HCT116 (cell line): ENCODE data around the gene TCF12. TPM values are rescaled to one million over a fixed set of nuclear protein-coding genes. Genes with fewer than 3 reads are reported as not detected.

Experiments used
- ATAC-seq: fragments of 200-7000 bp; cut with Tn5 transposase; 2 replicates; pipeline ENCODE4 v1.9.1; 2020; ENCODE audit warnings: mild to moderate bottlenecking, moderate library complexity
- BruUV-seq: library from RNA; stranded (reverse); fragments of 400-500 nt; replicated peaks from 2 replicates; lab custom pipeline; 2021; lab: Mats Ljungman, UMichigan
- CTCF ChIA-PET: fragments of 300-600 bp; sonication (Branson Sonifier 250); formaldehyde crosslinking; loops from one replicate; lab custom pipeline; 2021; ENCODE audit warnings: antibody characterized with exemption; lab: Charles Lee
- POLR2A ChIA-PET: fragments of 300-600, 350-600 bp; sonication (Branson Sonifier 250); formaldehyde crosslinking; loops from one replicate; lab custom pipeline; 2021; ENCODE audit warnings: antibody characterized with exemption; lab: Charles Lee
- RAD21 ChIA-PET, 2 experiments: fragments of 300-600 bp; sonication (Branson Sonifier 250); formaldehyde crosslinking; loops; one replicate each; lab custom pipeline; 2023; ENCODE audit warnings: low total read pairs in 2 of 2; ENCODE audit not compliant: uncharacterized antibody in 2 of 2, unreplicated experiment in 2 of 2, low non-redundant PET in 1 of 2; lab: Charles Lee
- DNase-seq: peaks from one replicate; pipeline ENCODE4 v3.0.0-alpha.2; 2010; ENCODE audit warnings: low read depth, low spot score
- H2AFZ ChIP-seq: fragments of 200-600 bp; shearing (Covaris generic), sonication (generic); 2 replicates; pipeline ENCODE4 v1.6.1; 2017; ENCODE audit warnings: low read depth, mixed run types, mixed read lengths, antibody characterized with exemption, low read length; ENCODE audit not compliant: poor library complexity, severe bottlenecking
- H3K27ac ChIP-seq: 2 replicates; pipeline ENCODE4 v1.5.1; 2012; ENCODE audit warnings: low read depth, low read length
- H3K27me3 ChIP-seq: fragments of 200-600 bp; sonication (generic); 2 replicates; pipeline ENCODE4 v1.6.1; 2016; ENCODE audit warnings: mixed run types, low read length, mixed read lengths; ENCODE audit not compliant: insufficient read depth
- H3K36me3 ChIP-seq, 2 experiments: fragments of 200-500 bp in 1 of 2; fragments of 200-600 bp in 1 of 2; sonication (Bioruptor generic) in 1 of 2; sonication (generic) in 1 of 2; 2 replicates each; pipeline versions ENCODE4 v1.5.1 to v1.6.1; 2014 to 2016; ENCODE audit warnings: low read length in 2 of 2, inconsistent platforms in 1 of 2, mixed read lengths in 1 of 2, mixed run types in 1 of 2; ENCODE audit not compliant: insufficient read depth in 2 of 2, control insufficient read depth in 1 of 2
- H3K4me1 ChIP-seq, 2 experiments: fragments of 200-600 bp in 1 of 2; sonication (generic) in 1 of 2; 2 replicates each; pipeline versions ENCODE4 v1.5.1 to v1.6.1; 2012 to 2017; ENCODE audit warnings: low read length in 2 of 2, inconsistent platforms in 1 of 2, mild to moderate bottlenecking in 1 of 2, mixed read lengths in 1 of 2, mixed run types in 1 of 2, moderate library complexity in 1 of 2; ENCODE audit not compliant: insufficient read depth in 2 of 2, control insufficient read depth in 1 of 2
- H3K4me2 ChIP-seq: fragments of 200-600 bp; sonication (generic); 2 replicates; pipeline ENCODE4 v1.6.1; 2017; ENCODE audit warnings: mixed run types, low read length, mixed read lengths
- H3K4me3 ChIP-seq, 2 experiments: fragments of 200-600 bp in 1 of 2; sonication (generic) in 1 of 2; replicated peaks in 1 of 2; 2 replicates each; pipeline ENCODE4 v1.5.1; 2011 to 2016; ENCODE audit warnings: low read length in 2 of 2, control low read depth in 1 of 2, low read depth in 1 of 2, mild to moderate bottlenecking in 1 of 2, mixed read lengths in 1 of 2, mixed run types in 1 of 2
- H3K79me2 ChIP-seq: fragments of 200-600 bp; sonication (generic); 2 replicates; pipeline ENCODE4 v1.6.1; 2017; ENCODE audit warnings: mild to moderate bottlenecking, mixed run types, low read length, moderate library complexity, mixed read lengths; ENCODE audit not compliant: insufficient read depth
- H3K9ac ChIP-seq: fragments of 200-600 bp; sonication (generic); 2 replicates; pipeline ENCODE4 v1.6.1; 2016; ENCODE audit warnings: low read length, mixed read lengths
- H3K9me2 ChIP-seq: fragments of 200-600 bp; sonication (generic), shearing (Covaris generic); 2 replicates; pipeline ENCODE4 v1.6.1; 2017; ENCODE audit warnings: mixed run types, mild to moderate bottlenecking, moderate library complexity; ENCODE audit not compliant: insufficient read depth
- H3K9me3 ChIP-seq, 2 experiments: fragments of 200-500 bp in 1 of 2; fragments of 200-600 bp in 1 of 2; sonication (Bioruptor generic) in 1 of 2; sonication (generic) in 1 of 2; 2 replicates each; pipeline ENCODE4 v1.6.1; 2014 to 2017; ENCODE audit warnings: low read length in 2 of 2, mixed read lengths in 2 of 2, inconsistent platforms in 1 of 2, low read depth in 1 of 2, mild to moderate bottlenecking in 1 of 2, mixed run types in 1 of 2, moderate library complexity in 1 of 2; ENCODE audit not compliant: control insufficient read depth in 1 of 2, insufficient read depth in 1 of 2
- H4K20me1 ChIP-seq: fragments of 200-600 bp; sonication (generic), shearing (Covaris generic); 2 replicates; pipeline ENCODE4 v1.6.1; 2017; ENCODE audit warnings: mixed run types, mild to moderate bottlenecking, moderate library complexity; ENCODE audit not compliant: insufficient read depth
- ATF3 ChIP-seq: IDR thresholded peaks from 2 replicates; pipeline ENCODE4 v1.6.1; 2012
- CBX3 ChIP-seq: IDR thresholded peaks from 2 replicates; pipeline ENCODE4 v1.6.1; 2012; ENCODE audit warnings: low read depth
- CEBPB ChIP-seq: IDR thresholded peaks from 2 replicates; pipeline ENCODE4 v1.6.1; 2012; ENCODE audit warnings: low read depth
- EGR1 ChIP-seq: IDR thresholded peaks from 2 replicates; pipeline ENCODE4 v1.6.1; 2012; ENCODE audit warnings: low read depth
- ELF1 ChIP-seq: IDR thresholded peaks from 2 replicates; pipeline ENCODE4 v1.6.1; 2012; ENCODE audit warnings: low read depth, borderline replicate concordance
- EZH2phosphoT487 ChIP-seq: fragments of 200-600 bp; IDR thresholded peaks from 2 replicates; pipeline ENCODE4 v1.6.1; 2018; ENCODE audit warnings: antibody characterized with exemption, borderline replicate concordance
- JUND ChIP-seq: IDR thresholded peaks from 2 replicates; pipeline ENCODE4 v1.6.1; 2012
- MAX ChIP-seq: IDR thresholded peaks from 2 replicates; pipeline ENCODE4 v1.6.1; 2012
- POLR2A ChIP-seq: IDR thresholded peaks from 2 replicates; pipeline ENCODE4 v1.7.0; 2011; ENCODE audit warnings: borderline replicate concordance; ENCODE audit not compliant: insufficient read depth, insufficient read length; ENCODE audit errors: extremely low read depth
- RAD21 ChIP-seq: IDR thresholded peaks from 2 replicates; pipeline ENCODE4 v1.6.1; 2012; ENCODE audit warnings: low read depth, mild to moderate bottlenecking
- REST ChIP-seq: IDR thresholded peaks from 2 replicates; pipeline ENCODE4 v1.6.1; 2012; ENCODE audit warnings: low read depth
- SIN3A ChIP-seq: IDR thresholded peaks from 2 replicates; pipeline ENCODE4 v1.6.1; 2012; ENCODE audit warnings: low read depth
- intact Hi-C: fragments of 100-400 bp; cut with micrococcal nuclease; formaldehyde crosslinking; loops from 2 replicates; pipeline ENCODE4 v1.10.0; 2022
- total RNA-seq: library from RNA; stranded (reverse); gene quantifications from one replicate; pipeline ENCODE4 v1.2.1, GENCODE V29; 2021; ENCODE audit not compliant: unreplicated experiment
- TF ChIP-seq, protein P1 (sequence below): IDR thresholded peaks from 2 replicates; pipeline ENCODE4 v1.6.1; 2011; ENCODE audit warnings: mild to moderate bottlenecking, low read length, moderate library complexity; ENCODE audit not compliant: insufficient replicate concordance; ENCODE audit errors: extremely low read depth

Gene TCF12
- total RNA-seq, 1 experiment from 2014 or later: 71.6 TPM

- intact Hi-C loops: no loop called here
- no peak overlapping the region for H2AFZ ChIP-seq
- H4K20me1 ChIP-seq: peaks cover 7% of the 10 kb centered on the region; the same call in 1 of the 2 replicates
- POLR2A ChIA-PET: no interaction called here
- peaks cover 16% of the 10 kb centered on the region for H3K79me2 ChIP-seq
- H3K27me3 ChIP-seq: no peaks in the 10 kb centered on the region
- BruUV-seq: no TSS peak
- no peak overlapping the region for H3K4me3 ChIP-seq
- H3K27ac ChIP-seq: no peak overlapping the region
- no peak for TF ChIP-seq ATF3
- TF ChIP-seq, protein P1, sequence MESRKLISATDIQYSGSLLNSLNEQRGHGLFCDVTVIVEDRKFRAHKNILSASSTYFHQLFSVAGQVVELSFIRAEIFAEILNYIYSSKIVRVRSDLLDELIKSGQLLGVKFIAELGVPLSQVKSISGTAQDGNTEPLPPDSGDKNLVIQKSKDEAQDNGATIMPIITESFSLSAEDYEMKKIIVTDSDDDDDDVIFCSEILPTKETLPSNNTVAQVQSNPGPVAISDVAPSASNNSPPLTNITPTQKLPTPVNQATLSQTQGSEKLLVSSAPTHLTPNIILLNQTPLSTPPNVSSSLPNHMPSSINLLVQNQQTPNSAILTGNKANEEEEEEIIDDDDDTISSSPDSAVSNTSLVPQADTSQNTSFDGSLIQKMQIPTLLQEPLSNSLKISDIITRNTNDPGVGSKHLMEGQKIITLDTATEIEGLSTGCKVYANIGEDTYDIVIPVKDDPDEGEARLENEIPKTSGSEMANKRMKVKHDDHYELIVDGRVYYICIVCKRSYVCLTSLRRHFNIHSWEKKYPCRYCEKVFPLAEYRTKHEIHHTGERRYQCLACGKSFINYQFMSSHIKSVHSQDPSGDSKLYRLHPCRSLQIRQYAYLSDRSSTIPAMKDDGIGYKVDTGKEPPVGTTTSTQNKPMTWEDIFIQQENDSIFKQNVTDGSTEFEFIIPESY: no peak
- TF ChIP-seq JUND: no peak
- no peak for TF ChIP-seq SIN3A
- TF ChIP-seq EZH2phosphoT487: no peak
- no peak for TF ChIP-seq CBX3
- no peak for TF ChIP-seq CEBPB
- TF ChIP-seq REST: no peak
- no peak for TF ChIP-seq MAX
- TF ChIP-seq EGR1: no peak
- no peak for TF ChIP-seq POLR2A
- no peak for TF ChIP-seq ELF1
- no peak for TF ChIP-seq RAD21
- H3K9me2 ChIP-seq: no peaks in the 10 kb centered on the region
- DNase-seq: no peak
- no peak for ATAC-seq
- H3K36me3 ChIP-seq: no peaks in the 10 kb centered on the region
- RAD21 ChIA-PET: no interaction called here
- H3K4me2 ChIP-seq: no peak overlapping the region
- H3K9ac ChIP-seq: no peak overlapping the region
- H3K4me1 ChIP-seq: no peaks in the 10 kb centered on the region
- no peaks in the 10 kb centered on the region for H3K9me3 ChIP-seq
- CTCF ChIA-PET: no interaction called here
Measured at GRCh38 chr15:56996746-56997470, 78.5 kb downstream of the TCF12 start.
